EL (cell line): ENCODE measurements around the gene FRMPD4.

Experiments used
- DNase-seq: peaks from one replicate; pipeline ENCODE4 v3.0.0-alpha.2; 2016

Gene FRMPD4

GRCh38 chrX:12374286-12374685 is 236.0 kb downstream of the FRMPD4 start:
- DNase-seq: no peak

- no peak for DNase-seq
Observed at GRCh38 chrX:12378253-12378652, 240.0 kb downstream of the FRMPD4 start.

GRCh38 chrX:12378706-12379105 is 240.4 kb downstream of the FRMPD4 start:
- no peak for DNase-seq

GRCh38 chrX:12379671-12380070 is 241.4 kb downstream of the FRMPD4 start:
- DNase-seq: peak; percentile 5

- no peak for DNase-seq
Observed at GRCh38 chrX:12383196-12383595, 244.9 kb downstream of the FRMPD4 start.

GRCh38 chrX:12390301-12390700 is 252.0 kb downstream of the FRMPD4 start:
- peak; percentile 59 for DNase-seq

- DNase-seq: no peak
Observed at GRCh38 chrX:12396584-12396983, 258.3 kb downstream of the FRMPD4 start.

GRCh38 chrX:12400218-12400617 is 261.9 kb downstream of the FRMPD4 start:
- no peak for DNase-seq

- no peak for DNase-seq
Observed at GRCh38 chrX:12401252-12401651, 263.0 kb downstream of the FRMPD4 start.

- peak; percentile 64 for DNase-seq
Observed at GRCh38 chrX:12403474-12404082, 265.3 kb downstream of the FRMPD4 start.

GRCh38 chrX:12405306-12405705 is 267.0 kb downstream of the FRMPD4 start:
- peak; percentile 72 for DNase-seq

GRCh38 chrX:12410523-12410922 is 272.2 kb downstream of the FRMPD4 start:
- no peak for DNase-seq

GRCh38 chrX:12411831-12412230 is 273.6 kb downstream of the FRMPD4 start:
- DNase-seq: peak; percentile 15

- no peak for DNase-seq
Observed at GRCh38 chrX:12412561-12412960, 274.3 kb downstream of the FRMPD4 start.

GRCh38 chrX:12419591-12419990 is 281.3 kb downstream of the FRMPD4 start:
- DNase-seq: no peak

- DNase-seq: peak; percentile 72
Observed at GRCh38 chrX:12421918-12422317, 283.6 kb downstream of the FRMPD4 start.

- no peak for DNase-seq
Observed at GRCh38 chrX:12423346-12423745, 285.1 kb downstream of the FRMPD4 start.

- DNase-seq: no peak
Observed at GRCh38 chrX:12425496-12425895, 287.2 kb downstream of the FRMPD4 start.

- DNase-seq: no peak
Observed at GRCh38 chrX:12426420-12426819, 288.1 kb downstream of the FRMPD4 start.

GRCh38 chrX:12434493-12434892 is 296.2 kb downstream of the FRMPD4 start:
- DNase-seq: no peak

GRCh38 chrX:12439416-12439815 is 301.1 kb downstream of the FRMPD4 start:
- DNase-seq: no peak

GRCh38 chrX:12440246-12440645 is 302.0 kb downstream of the FRMPD4 start:
- DNase-seq: no peak

GRCh38 chrX:12441381-12442128 is 303.3 kb downstream of the FRMPD4 start:
- peak; percentile 88 for DNase-seq

- no peak for DNase-seq
Observed at GRCh38 chrX:12443534-12444098, 305.3 kb downstream of the FRMPD4 start.
